HPDE6-E6E7 (cell line): Measurements from ENCODE around the gene DSG4.

Experiments
- DNase-seq: peaks from one replicate; pipeline ENCODE4 v3.0.0; 2011; ENCODE audit warnings: missing footprints; ENCODE audit errors: extremely low spot score

Gene DSG4

DNA sequence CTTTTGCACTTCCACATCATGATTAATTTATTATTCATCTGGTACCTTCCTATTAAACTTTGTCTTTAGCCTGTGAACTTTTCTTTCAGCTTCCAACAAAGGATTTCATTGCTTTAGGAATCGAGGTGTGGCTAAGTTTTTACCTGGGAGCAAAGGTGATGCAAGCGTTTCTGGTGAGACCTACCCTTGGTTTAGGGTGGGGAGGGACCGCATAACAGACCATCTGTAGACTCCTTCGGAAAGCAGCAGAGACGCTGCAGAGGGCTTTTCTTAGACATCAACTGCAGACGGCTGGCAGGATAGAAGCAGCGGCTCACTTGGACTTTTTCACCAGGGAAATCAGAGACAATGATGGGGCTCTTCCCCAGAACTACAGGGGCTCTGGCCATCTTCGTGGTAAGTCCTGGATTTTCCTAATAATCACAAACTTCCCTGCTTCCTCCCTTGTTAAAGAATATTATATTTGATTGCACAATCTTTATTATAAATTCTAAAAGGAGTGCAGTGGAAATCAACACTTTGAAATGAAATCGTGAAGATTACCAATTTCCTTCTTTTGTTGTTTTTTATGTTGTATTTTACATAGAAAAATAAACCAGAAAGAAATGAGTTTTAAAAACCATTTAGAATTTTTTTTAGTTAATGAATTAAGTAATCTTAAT is 71.1 kb downstream of the DSG4 start, which contains the start of gene DSG3:
DSG3 (plus strand) TSS at position 212 of the 662 bp plus-strand sequence; CDS start at position 349, 137 bp downstream.
- no peak for DNase-seq

DNA sequence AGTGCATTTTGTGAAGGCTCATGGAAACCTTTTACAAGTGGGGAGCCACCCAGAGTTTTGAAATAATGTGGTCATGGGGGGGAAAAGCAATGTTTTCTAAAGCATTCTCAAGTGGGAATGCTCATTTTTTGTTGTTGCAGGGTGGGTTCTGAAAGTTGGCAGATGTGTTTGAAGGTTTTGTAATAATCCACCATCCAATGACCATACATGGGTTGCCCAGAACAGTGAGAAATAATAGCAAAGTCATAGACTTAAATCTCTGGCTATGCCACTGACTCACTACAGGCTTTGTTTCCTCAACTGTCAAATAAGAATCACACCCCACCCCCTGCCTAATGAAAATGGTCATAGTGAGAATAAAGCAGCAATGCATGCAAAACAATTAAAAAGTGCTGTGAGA is 73.8 kb downstream of the DSG4 start:
- no peak for DNase-seq

DNA sequence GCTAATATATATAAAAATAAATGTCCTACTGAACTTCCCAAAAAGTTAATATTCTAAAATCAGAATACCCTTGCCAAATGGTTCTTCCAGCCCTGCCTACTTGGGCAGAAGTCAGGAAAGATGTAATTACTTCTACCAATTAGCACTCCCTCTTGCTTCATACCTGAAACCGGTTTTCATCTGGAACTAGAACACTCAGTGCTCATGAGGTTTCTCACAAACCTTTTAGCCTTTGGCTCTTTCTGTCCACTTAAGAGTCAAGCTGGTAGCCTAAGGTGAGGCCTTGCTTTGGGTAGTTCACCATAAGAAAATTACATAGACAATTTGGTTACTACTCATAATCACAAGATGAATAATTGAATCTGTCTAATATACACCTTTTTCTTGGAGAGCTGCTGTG is 75.0 kb downstream of the DSG4 start:
- no peak for DNase-seq

DNA sequence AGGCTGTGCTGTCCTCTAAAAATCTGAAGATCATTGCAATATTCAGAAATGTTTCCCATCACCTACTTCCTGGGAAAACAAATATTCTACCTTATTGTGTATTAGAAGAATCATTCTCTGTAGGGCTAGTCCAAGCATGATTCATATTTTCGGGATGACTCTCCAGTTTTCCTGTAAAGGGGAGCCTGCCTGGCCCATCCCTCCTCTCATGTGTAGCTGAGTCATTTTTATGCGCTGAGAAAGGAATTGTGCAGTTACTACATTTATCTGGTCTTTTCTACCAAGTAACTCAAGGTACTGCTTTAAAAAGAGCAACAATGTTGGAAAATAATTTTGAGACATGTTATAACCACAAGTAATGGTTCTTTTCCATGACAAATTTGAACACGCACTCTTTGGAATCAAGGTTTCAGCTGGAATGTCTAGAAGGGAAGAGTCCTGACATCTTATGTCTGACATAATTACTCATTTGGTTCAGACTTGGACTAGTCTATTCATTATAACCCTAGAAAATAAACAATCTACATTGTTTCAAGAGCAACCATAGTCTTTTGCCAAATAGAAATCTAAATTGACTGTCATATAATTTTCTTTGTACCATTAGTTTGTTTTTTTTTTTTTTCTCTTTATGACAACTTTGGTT is 77.6 kb downstream of the DSG4 start:
- DNase-seq, result peak; percentile 78
